ENCODE measurements around the gene MAST4. TPM values are rescaled to one million over a fixed set of nuclear protein-coding genes. Genes with fewer than 3 reads are reported as not detected.

MAST4 gene
- total and polyA plus RNA-seq, 8 donors = 5.9 to 29.7 (median 10.0) TPM

- intact Hi-C loops (cut with DNase I) = no loop called here
- no peaks in the 10 kb centered on the region for H3K27me3 ChIP-seq
- DNase-seq (no peak), FAIRE-seq (no peak), ATAC-seq (peak in 2 of 4 donors; percentile 28 to 41)
- no peak for TF ChIP-seq CTCF (IDR thresholded peaks at IDR 0.05)
- no peaks in the 10 kb centered on the region for H3K36me3 ChIP-seq
- no peaks in the 10 kb centered on the region for H3K9me3 ChIP-seq
- H3K4me3 ChIP-seq = no peak overlapping the region
- no peaks in the 10 kb centered on the region for H3K4me1 ChIP-seq
- H3K27ac ChIP-seq = no peak overlapping the region
Measured at GRCh38 chr5:66966439-66966838, 370.2 kb downstream of the MAST4 start.

- H3K4me3 ChIP-seq = no peak overlapping the region
- no peaks in the 10 kb centered on the region for H3K9me3 ChIP-seq
- H3K27ac ChIP-seq = no peak overlapping the region
- FAIRE-seq = no peak
- no peaks in the 10 kb centered on the region for H3K27me3 ChIP-seq
- 88 to 94% methylated on average over 3 of the region's 3 CpGs for WGBS, 2 donors
- ATAC-seq = peak in 1 of 4 donors; percentile 24
- no peaks in the 10 kb centered on the region for H3K4me1 ChIP-seq
- H3K36me3 ChIP-seq = no peaks in the 10 kb centered on the region
- no peak for TF ChIP-seq CTCF (IDR thresholded peaks at IDR 0.05)
- DNase-seq = no peak
- intact Hi-C loops (cut with DNase I) = no loop called here
Measured at GRCh38 chr5:66967102-66967501, 370.9 kb downstream of the MAST4 start.

- Histone ChIP-seq H3K9me3 (no peaks in the 10 kb centered on the region), H3K27me3 (no peaks in the 10 kb centered on the region), H3K4me1 (no peaks in the 10 kb centered on the region), H3K27ac (no peak overlapping the region), H3K36me3 (no peaks in the 10 kb centered on the region), H3K4me3 (no peak overlapping the region)
- no peak for DNase-seq
- ATAC-seq = peak in 2 of 4 donors; percentile 35 to 66
- FAIRE-seq = no peak
- 61 to 64% methylated on average over 4 of the region's 4 CpGs for WGBS, 2 donors
- no peak for TF ChIP-seq CTCF (IDR thresholded peaks at IDR 0.05)
- intact Hi-C loops (cut with DNase I) = no loop called here
Measured at GRCh38 chr5:66967826-66968262, 371.7 kb downstream of the MAST4 start.

GRCh38 chr5:66969484-66969883, 373.3 kb downstream of the MAST4 start:
- ATAC-seq = no peak
- H3K27ac ChIP-seq = no peak overlapping the region
- no peak for TF ChIP-seq CTCF (IDR thresholded peaks at IDR 0.05)
- no peaks in the 10 kb centered on the region for H3K4me1 ChIP-seq
- no peaks in the 10 kb centered on the region for H3K9me3 ChIP-seq
- WGBS, 2 donors = 93% methylated on average over 4 of the region's 4 CpGs
- H3K36me3 ChIP-seq = no peaks in the 10 kb centered on the region
- intact Hi-C loops (cut with DNase I) = no loop called here
- FAIRE-seq = no peak
- H3K4me3 ChIP-seq = no peak overlapping the region
- no peaks in the 10 kb centered on the region for H3K27me3 ChIP-seq
- no peak for DNase-seq

- H3K27me3 ChIP-seq = no peaks in the 10 kb centered on the region
- 75 to 83% methylated on average over 2 of the region's 2 CpGs for WGBS, 2 donors
- no peak for ATAC-seq
Measured at GRCh38 chr5:66969963-66970362, 373.8 kb downstream of the MAST4 start.

More at GRCh38 chr5:66969963-66970362, 373.8 kb downstream of the MAST4 start:
- Histone ChIP-seq H3K27ac (no peak overlapping the region), H3K4me3 (no peak overlapping the region), H3K36me3 (no peaks in the 10 kb centered on the region), H3K4me1 (no peaks in the 10 kb centered on the region), H3K9me3 (no peaks in the 10 kb centered on the region)
- no peak for FAIRE-seq
- intact Hi-C loops (cut with DNase I) = no loop called here
- TF ChIP-seq CTCF (IDR thresholded peaks at IDR 0.05) = no peak
- DNase-seq = no peak

Data from pancreas (tissue), 10 donors.